Upper lobe of right lung (tissue), 1 donor: ENCODE measurements around the gene NDUFB8. TPM values are rescaled to one million over a fixed set of nuclear protein-coding genes. Genes with fewer than 3 reads are reported as not detected.

Experiments
- ATAC-seq: fragments of 200-7000 bp; cut with Tn5 transposase; one replicate; pipeline ENCODE4 v1.9.1; 2020; ENCODE audit warnings: mild to moderate bottlenecking, moderate library complexity
- DNase-seq: peaks from one replicate; pipeline ENCODE4 v3.0.0-alpha.2; 2020
- H3K27ac ChIP-seq: fragments of 200-600 bp; one replicate; pipeline ENCODE4 v1.8.0; 2022
- H3K27me3 ChIP-seq: fragments of 200-600 bp; one replicate; pipeline ENCODE4 v1.8.0; 2022; ENCODE audit warnings: mild to moderate bottlenecking
- H3K36me3 ChIP-seq: fragments of 200-600 bp; one replicate; pipeline ENCODE4 v1.8.0; 2022
- H3K4me1 ChIP-seq: fragments of 200-600 bp; one replicate; pipeline ENCODE4 v1.8.0; 2022
- H3K4me3 ChIP-seq: fragments of 200-600 bp; one replicate; pipeline ENCODE4 v1.8.0; 2022; ENCODE audit warnings: mild to moderate bottlenecking
- H3K9me3 ChIP-seq: fragments of 200-600 bp; one replicate; pipeline ENCODE4 v1.8.0; 2022
- intact Hi-C: fragments of 100-400 bp; cut with DNase I; formaldehyde crosslinking; loops from one replicate; pipeline ENCODE4 v1.11.0; 2022
- total RNA-seq: library from RNA; stranded (reverse); fragmentation: NEBNext Ultra II Directional; extraction: Animal tissue kit (Norgen Biotek cat#: 25700); gene quantifications from one replicate; pipeline ENCODE4 v1.2.1, GENCODE V29; 2021
- TF ChIP-seq, protein P1 (sequence below): fragments of 200-600 bp; IDR thresholded peaks from one replicate; pipeline ENCODE4 v1.8.0; 2022; ENCODE audit warnings: antibody characterized with exemption
- donor health status: DM: no; HTN: yes; CAD: no; lungs with severe emphysema.

The NDUFB8 gene
- total RNA-seq, 1 donor from 2014 or later = 110 TPM

DNA sequence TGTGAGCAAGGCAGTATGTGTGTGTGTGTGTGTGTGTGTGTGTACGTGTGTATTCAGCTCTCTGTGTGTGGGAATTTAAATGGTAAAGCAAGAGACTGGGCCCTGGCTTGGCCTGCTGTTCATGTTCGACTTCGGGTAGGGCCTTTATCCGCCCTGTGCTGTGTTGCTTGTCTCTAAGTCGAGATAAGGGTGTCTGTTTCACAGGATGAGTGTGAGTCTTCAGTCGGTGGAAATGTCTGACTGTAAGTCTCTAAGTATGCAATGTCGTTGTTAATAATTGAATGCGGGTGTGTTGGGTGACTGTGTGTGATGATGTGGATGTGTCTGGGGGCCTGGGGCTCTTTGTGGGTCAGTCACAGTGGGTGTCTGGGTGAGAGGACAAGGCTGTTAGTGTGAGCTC is 40.8 kb upstream of the NDUFB8 start:
- TF ChIP-seq, protein P1, sequence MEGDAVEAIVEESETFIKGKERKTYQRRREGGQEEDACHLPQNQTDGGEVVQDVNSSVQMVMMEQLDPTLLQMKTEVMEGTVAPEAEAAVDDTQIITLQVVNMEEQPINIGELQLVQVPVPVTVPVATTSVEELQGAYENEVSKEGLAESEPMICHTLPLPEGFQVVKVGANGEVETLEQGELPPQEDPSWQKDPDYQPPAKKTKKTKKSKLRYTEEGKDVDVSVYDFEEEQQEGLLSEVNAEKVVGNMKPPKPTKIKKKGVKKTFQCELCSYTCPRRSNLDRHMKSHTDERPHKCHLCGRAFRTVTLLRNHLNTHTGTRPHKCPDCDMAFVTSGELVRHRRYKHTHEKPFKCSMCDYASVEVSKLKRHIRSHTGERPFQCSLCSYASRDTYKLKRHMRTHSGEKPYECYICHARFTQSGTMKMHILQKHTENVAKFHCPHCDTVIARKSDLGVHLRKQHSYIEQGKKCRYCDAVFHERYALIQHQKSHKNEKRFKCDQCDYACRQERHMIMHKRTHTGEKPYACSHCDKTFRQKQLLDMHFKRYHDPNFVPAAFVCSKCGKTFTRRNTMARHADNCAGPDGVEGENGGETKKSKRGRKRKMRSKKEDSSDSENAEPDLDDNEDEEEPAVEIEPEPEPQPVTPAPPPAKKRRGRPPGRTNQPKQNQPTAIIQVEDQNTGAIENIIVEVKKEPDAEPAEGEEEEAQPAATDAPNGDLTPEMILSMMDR = no peak
- intact Hi-C loops = no loop called here
- H3K36me3 ChIP-seq = no peaks in the 10 kb centered on the region
- H3K27me3 ChIP-seq = peaks cover 49% of the 10 kb centered on the region
- ATAC-seq (no peak), DNase-seq (no peak)
- H3K4me3 ChIP-seq = no peak overlapping the region
- no peaks in the 10 kb centered on the region for H3K9me3 ChIP-seq
- H3K27ac ChIP-seq = no peak overlapping the region
- no peaks in the 10 kb centered on the region for H3K4me1 ChIP-seq

DNA sequence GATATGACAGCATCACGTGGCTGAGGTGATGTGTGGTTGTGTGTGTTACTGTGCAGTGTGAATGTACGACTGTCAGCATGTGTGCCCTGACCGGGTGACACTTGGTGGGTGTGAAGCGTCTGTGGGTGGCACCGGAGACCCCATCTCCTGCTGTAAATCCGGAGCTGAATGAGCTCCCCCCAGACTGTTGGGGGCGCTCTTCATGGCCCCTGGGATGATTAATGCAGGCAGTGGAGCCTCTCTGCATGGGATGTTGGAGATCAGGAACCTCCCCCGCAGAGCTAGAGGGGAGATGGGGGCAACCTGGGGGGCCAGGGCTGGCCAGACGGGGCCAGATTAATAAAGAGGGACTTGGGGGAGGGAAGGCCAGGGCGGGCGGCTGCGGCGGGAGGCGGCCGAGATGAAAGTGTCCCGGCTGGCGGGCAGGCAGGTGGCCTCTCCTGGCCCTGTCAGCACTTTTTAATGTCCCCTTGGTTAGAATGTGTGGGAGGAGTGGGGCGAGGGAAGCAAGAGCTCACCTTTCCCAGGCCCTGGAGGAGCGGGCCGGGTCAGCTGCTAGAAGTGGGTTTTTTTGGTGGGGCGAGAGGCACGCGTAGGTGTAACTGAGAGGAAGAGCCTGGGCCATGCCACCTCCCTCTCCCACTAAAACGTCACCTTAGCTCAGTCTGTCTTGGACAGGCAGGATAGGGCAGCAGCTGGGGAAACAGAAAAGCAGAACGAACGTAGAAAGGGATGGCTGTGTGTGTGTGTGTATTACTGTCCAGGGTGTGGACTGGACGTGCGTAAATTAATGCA is 40.2 kb upstream of the NDUFB8 start:
- TF ChIP-seq, protein P1 = no peak
- no peaks in the 10 kb centered on the region for H3K4me1 ChIP-seq
- H3K4me3 ChIP-seq = no peak overlapping the region
- no peaks in the 10 kb centered on the region for H3K9me3 ChIP-seq
- DNase-seq = no peak
- peaks cover 48% of the 10 kb centered on the region for H3K27me3 ChIP-seq
- H3K27ac ChIP-seq = no peak overlapping the region
- intact Hi-C loops = no loop called here
- no peak for ATAC-seq
- no peaks in the 10 kb centered on the region for H3K36me3 ChIP-seq

DNA sequence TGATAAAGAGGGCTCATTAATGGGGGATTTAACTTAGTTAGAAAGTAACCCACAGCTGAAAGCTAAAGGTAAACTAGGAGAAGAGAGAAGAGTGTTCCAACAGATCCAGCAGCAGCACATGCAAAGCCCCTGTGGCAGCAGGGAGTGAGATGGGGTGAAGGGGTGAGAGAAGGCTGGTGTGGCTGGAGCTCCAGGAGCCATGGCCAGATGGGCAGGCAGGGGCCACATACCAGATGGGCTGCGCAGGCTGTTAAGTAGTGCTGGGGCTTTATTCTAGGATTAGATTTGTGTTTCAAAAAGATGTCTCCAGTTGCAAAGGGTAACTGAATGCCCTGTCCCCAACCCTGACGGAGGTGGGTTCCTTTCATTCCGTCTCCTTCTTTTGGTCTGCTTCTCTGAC is 39.2 kb upstream of the NDUFB8 start:
- no peaks in the 10 kb centered on the region for H3K4me1 ChIP-seq
- DNase-seq (no peak), ATAC-seq (no peak)
- no peaks in the 10 kb centered on the region for H3K36me3 ChIP-seq
- H3K27ac ChIP-seq = no peak overlapping the region
- H3K27me3 ChIP-seq = peaks cover 51% of the 10 kb centered on the region
- intact Hi-C loops = no loop called here
- H3K4me3 ChIP-seq = no peak overlapping the region
- H3K9me3 ChIP-seq = no peaks in the 10 kb centered on the region
- TF ChIP-seq, protein P1 = no peak

DNA sequence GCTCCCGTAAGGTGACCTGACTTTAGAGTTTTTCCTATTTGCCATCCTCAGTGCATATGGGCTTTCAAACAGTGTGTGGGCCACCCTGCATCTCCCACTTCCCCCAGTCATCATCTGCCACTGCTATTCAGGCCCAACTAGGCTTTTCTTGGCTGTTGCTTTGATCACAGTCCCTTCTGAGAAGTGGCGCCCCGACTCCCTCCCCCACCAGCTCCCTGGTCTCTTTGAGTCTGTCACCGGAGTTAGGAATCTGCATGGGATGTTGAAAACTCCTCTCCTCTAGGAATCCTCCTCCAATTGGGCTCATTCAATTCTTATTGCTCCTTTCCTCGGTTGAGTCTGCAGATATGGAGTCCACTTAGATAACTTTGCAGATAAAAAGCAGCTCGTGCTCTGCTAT is 38.2 kb upstream of the NDUFB8 start:
- no peak overlapping the region for H3K27ac ChIP-seq
- H3K36me3 ChIP-seq = no peaks in the 10 kb centered on the region
- intact Hi-C loops = no loop called here
- no peak overlapping the region for H3K4me3 ChIP-seq
- H3K27me3 ChIP-seq = peaks cover 55% of the 10 kb centered on the region
- H3K9me3 ChIP-seq = no peaks in the 10 kb centered on the region
- TF ChIP-seq, protein P1 = no peak
- no peaks in the 10 kb centered on the region for H3K4me1 ChIP-seq
- no peak for DNase-seq
- ATAC-seq = no peak

DNA sequence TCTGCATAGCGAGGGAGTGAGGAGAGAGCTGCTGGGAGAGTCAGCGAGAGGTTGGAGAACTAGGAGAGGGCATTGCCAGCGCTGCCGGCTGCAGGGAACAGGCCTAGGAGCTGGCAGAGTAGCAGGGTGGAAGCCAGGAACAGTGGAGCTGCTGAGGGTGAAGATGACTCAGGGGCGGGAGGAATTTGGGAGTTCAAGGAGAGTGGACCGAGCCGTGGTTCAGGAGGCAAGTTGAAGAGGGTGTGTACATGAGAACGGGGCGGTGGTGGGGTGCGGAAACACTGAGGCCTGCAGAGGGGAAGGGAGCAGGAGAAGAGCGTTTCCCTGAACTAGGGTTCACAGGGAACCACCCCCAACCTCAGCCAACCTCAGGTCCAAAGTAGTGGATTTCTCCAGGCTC is 37.6 kb upstream of the NDUFB8 start:
- Histone ChIP-seq H3K27ac (no peak overlapping the region), H3K4me3 (no peak overlapping the region), H3K9me3 (no peaks in the 10 kb centered on the region), H3K4me1 (peaks cover 5% of the 10 kb centered on the region), H3K27me3 (peaks cover 57% of the 10 kb centered on the region), H3K36me3 (no peaks in the 10 kb centered on the region)
- ATAC-seq (no peak), DNase-seq (no peak)
- intact Hi-C loops = no loop called here
- TF ChIP-seq, protein P1 = no peak
